HG03432 (cell line): Measurements from ENCODE around the gene CARS2.
A peak's percentile ranks its signal among the peaks of the same experiment; 100 is the strongest.
"Not testable (repeated sequence)": the region's sequence is repeated elsewhere in the genome, so short reads cannot be mapped to it uniquely, and the experiment has no call there.

Experiments used
- ATAC-seq: cut with Tn5 transposase; IDR thresholded peaks from one replicate; pipeline ENCODE4 v1.9.1; 2021; ENCODE audit warnings: mild to moderate bottlenecking, moderate library complexity; ENCODE audit not compliant: unreplicated experiment

The CARS2 gene

GRCh38 chr13:110683203-110683883 is 22.6 kb downstream of the CARS2 start:
- ATAC-seq, result no peak

DNA sequence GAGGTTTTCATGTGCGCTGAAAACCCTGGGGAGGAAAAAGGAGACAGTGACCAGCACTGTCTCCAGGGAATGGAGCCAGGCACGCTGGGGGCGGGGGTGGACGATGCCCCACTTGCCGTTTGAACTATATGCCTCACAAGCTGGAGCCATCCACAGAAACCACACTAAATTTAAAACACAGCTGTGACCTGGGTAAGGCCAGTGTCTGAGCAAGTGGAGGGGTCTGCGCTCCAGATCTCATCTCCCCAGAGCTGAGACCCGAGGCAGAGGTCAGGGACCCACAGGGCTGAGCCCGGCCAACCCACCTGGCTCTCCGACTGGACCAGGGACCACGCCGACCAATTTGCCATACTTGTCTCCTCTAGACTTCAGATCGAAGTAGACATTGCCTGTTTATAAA is 23.2 kb downstream of the CARS2 start:
- no peak for ATAC-seq

GRCh38 chr13:110681868-110682550 is 23.9 kb downstream of the CARS2 start:
- ATAC-seq, result no peak

DNA sequence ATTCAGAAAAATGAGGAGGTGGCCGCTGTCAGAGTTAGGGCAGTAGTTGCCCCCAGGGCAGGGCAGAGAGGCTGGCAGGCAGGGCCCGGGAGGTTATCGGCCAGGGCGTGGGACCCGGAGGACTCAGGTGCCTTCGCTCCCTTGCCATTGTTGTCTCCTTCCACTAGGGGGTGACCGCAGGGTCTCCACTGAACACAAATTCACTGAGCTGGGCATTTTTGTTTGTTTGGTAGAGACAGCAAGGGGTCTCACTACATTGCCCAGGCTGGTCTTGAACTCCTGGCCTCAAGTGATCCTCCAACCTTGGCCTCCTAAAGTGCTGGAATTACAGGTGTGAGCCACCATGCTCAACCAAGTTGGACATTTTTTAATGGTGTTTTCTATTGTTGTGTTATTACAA is 25.1 kb downstream of the CARS2 start:
- no peak for ATAC-seq

GRCh38 chr13:110677731-110678545 is 28.0 kb downstream of the CARS2 start:
- ATAC-seq, result no peak

- peak; percentile 88 for ATAC-seq
Observed at GRCh38 chr13:110676595-110677587, 29.0 kb downstream of the CARS2 start.

- ATAC-seq, result not testable (repeated sequence)
Observed at GRCh38 chr13:110669814-110670213, 36.1 kb downstream of the CARS2 start.

- no peak for ATAC-seq
Observed at GRCh38 chr13:110669036-110669435, 36.9 kb downstream of the CARS2 start.

- ATAC-seq, result no peak
Observed at GRCh38 chr13:110666255-110666533, 39.7 kb downstream of the CARS2 start.

- no peak for ATAC-seq
Observed at GRCh38 chr13:110665491-110666254, 40.2 kb downstream of the CARS2 start.

DNA sequence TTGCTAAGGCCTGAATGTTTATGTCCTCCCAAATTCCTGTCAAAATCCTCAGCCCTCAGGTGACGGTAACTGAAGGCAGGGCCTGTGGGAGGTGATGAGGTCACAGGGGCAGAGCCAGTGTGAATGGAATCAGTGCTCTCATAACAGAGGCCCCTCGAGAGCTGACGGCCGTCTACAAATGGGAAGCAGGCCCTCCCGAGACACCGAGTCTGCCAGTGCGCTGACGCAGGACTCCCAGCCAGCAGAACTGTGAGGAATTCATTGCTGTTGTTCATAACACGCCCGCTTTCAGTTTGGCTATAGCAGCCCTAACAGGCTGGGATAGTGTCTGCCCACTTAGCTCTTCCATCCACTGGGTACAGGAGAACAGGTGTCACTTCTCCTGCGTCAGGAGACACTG is 41.2 kb downstream of the CARS2 start:
- ATAC-seq, result no peak

DNA sequence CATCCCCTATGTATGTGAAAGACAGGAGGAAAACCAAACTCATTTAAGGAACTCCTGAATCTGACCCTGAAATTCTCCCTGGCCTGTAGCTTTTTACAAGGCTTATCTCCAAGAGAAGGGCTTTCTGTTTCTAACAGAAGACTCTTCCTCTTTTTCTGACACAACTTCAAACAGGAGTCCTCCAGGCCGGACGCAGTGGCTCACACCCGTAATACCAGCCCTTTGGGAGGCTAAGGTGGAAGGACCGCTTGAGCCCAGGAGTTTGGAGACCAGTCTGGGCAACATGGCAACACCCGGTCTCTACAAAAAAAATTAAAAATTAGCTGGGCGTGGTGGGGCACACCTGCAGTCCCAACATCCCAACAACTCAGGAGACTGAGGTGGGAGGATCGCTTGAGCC is 41.9 kb downstream of the CARS2 start:
- no peak for ATAC-seq

DNA sequence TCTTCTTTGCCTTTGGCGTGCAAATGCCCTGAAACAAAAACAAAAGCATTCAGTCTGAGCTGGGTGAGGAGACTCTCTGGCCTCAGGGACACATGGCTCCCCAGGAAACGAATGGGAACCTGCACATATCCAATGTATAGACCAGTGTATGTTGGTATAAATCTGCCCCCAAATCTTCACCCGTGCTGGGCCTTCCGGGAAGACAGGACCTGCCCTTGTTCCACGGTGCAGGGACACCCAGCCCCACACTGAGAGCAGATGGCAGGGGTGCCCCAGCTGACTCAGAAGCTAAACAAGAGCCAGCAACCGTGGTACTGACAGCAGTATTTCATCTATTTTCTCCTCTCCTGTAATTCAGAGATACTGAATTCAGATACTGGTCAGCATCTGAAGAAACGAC is 42.4 kb downstream of the CARS2 start:
- ATAC-seq, result no peak

GRCh38 chr13:110662777-110663443 is 43.0 kb downstream of the CARS2 start:
- ATAC-seq, result no peak

GRCh38 chr13:110662091-110662490 is 43.8 kb downstream of the CARS2 start:
- no peak for ATAC-seq

DNA sequence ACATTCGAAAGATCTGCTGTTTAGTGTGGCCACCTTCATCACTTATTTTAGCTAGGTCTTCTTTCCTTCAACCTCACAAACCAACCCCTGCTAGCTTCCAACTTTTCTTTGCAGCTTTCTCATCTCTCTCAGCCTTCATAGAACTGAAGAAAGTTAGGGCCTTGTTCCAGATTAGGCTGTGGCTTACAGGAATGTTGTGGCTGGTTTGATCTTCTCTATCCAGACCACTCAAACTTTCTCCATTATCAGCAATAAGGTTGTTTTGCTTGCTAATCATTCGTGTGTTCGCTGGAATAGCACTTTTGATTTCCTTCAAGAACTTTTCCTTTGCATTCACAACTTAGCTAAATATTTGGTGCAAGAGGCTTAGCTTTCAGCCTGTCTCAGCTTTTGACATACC is 44.7 kb downstream of the CARS2 start:
- no peak for ATAC-seq

- peak; percentile 88 for ATAC-seq
Observed at GRCh38 chr13:110658218-110658911, 47.6 kb downstream of the CARS2 start.

- no peak for ATAC-seq
Observed at GRCh38 chr13:110657196-110657595, 48.7 kb downstream of the CARS2 start.

- ATAC-seq, result no peak
Observed at GRCh38 chr13:110653851-110654250, 52.1 kb downstream of the CARS2 start.
